Dedifferentiated amniotic fluid mesenchymal stem cell (primary cell): ENCODE data around the gene RETN.

Experiments used
- DNase-seq: peaks from one replicate; pipeline ENCODE4 v3.0.0-alpha.2; 2016; ENCODE audit errors: extremely low spot score

Gene RETN

GRCh38 chr19:7706188-7706954 is 37.5 kb downstream of the RETN start:
- no peak for DNase-seq

GRCh38 chr19:7706955-7707456 is 38.2 kb downstream of the RETN start:
- no peak for DNase-seq

GRCh38 chr19:7709932-7710460 is 41.1 kb downstream of the RETN start:
- DNase-seq, result no peak

- no peak for DNase-seq
These were observed 41.8 kb downstream of the RETN start for GRCh38 chr19:7710616-7711015.

- DNase-seq, result no peak
These were observed 46.8 kb downstream of the RETN start for GRCh38 chr19:7715671-7716070.

GRCh38 chr19:7716762-7717161 is 47.9 kb downstream of the RETN start:
- no peak for DNase-seq

GRCh38 chr19:7718668-7719067 is 49.8 kb downstream of the RETN start:
- no peak for DNase-seq
